Esophagus mucosa (tissue), 1 donor: ENCODE results near the gene THSD8. TPM values are rescaled to one million over a fixed set of nuclear protein-coding genes. Genes with fewer than 3 reads are reported as not detected.

Experiments used
- total RNA-seq: library from RNA; stranded (reverse); gene quantifications from one replicate; pipeline ENCODE4 v1.2.4, GENCODE V29; 2023
- donor health status: DM: yes; HTN: yes; CAD: no.

Gene THSD8
- total RNA-seq, 1 donor from 2014 or later: 9.7 TPM

Other genes with a start within 250 kb of the THSD8 start
- gene ZNF490, start 191.3 kb upstream of the THSD8 start, total RNA-seq: 5.2 TPM
- gene ZNF791, start 191.1 kb upstream of the THSD8 start, total RNA-seq: 14.7 TPM
- 29.0 TPM for gene MAN2B1, start 135.3 kb upstream of the THSD8 start, total RNA-seq
- 4.0 TPM for gene WDR83, start 135.3 kb upstream of the THSD8 start, total RNA-seq
- gene DHPS, start 120.2 kb upstream of the THSD8 start, total RNA-seq: 34.1 TPM
- not detected for gene GNG14, start 114.1 kb upstream of the THSD8 start, total RNA-seq
- 11.1 TPM for gene FBXW9, start 105.4 kb upstream of the THSD8 start, total RNA-seq
- 36.0 TPM for gene TNPO2, start 78.1 kb upstream of the THSD8 start, total RNA-seq
- gene TRIR, start 67.4 kb upstream of the THSD8 start, total RNA-seq: 122 TPM
- gene GET3, start 64.6 kb upstream of the THSD8 start, total RNA-seq: 60.9 TPM
- gene BEST2, start 50.3 kb upstream of the THSD8 start, total RNA-seq: not detected
- 38.2 TPM for gene HOOK2, start 26.5 kb upstream of the THSD8 start, total RNA-seq
- gene JUNB, start 10.6 kb upstream of the THSD8 start, total RNA-seq: 267 TPM
- 304 TPM for gene PRDX2, start 269 bp upstream of the THSD8 start, total RNA-seq
- gene RNASEH2A, start 4.5 kb downstream of the THSD8 start, total RNA-seq: 20.0 TPM
- gene RTBDN, start 32.5 kb downstream of the THSD8 start, total RNA-seq: not detected
- not detected for gene MAST1, start 36.4 kb downstream of the THSD8 start, total RNA-seq
- 22.5 TPM for gene DNASE2, start 79.4 kb downstream of the THSD8 start, total RNA-seq
- not detected for gene KLF1, start 85.1 kb downstream of the THSD8 start, total RNA-seq
- gene GCDH, start 89.1 kb downstream of the THSD8 start, total RNA-seq: 16.1 TPM
- gene SYCE2, start 117.2 kb downstream of the THSD8 start, total RNA-seq: 0.56 TPM
- gene FARSA, start 131.6 kb downstream of the THSD8 start, total RNA-seq: 46.6 TPM
- gene CALR, start 136.5 kb downstream of the THSD8 start, total RNA-seq: 586 TPM
- gene RAD23A, start 143.8 kb downstream of the THSD8 start, total RNA-seq: 65.6 TPM
- 20.7 TPM for gene GADD45GIP1, start 155.2 kb downstream of the THSD8 start, total RNA-seq
- gene DAND5, start 167.5 kb downstream of the THSD8 start, total RNA-seq: not detected
- 101 TPM for gene NFIX, start 193.4 kb downstream of the THSD8 start, total RNA-seq